GM23248 (cell line): ENCODE results near the gene SLC7A9. TPM values are rescaled to one million over a fixed set of nuclear protein-coding genes. Genes with fewer than 3 reads are reported as not detected.

Experiments used
- DNase-seq: peaks from one replicate; pipeline ENCODE4 v3.0.0-alpha.2; 2015
- H2AFZ ChIP-seq: fragments of 200-600 bp; sonication (generic); 2 replicates; pipeline ENCODE4 v1.6.1; 2016; ENCODE audit warnings: antibody characterized with exemption
- H3F3A ChIP-seq: fragments of 200-600 bp; sonication (generic); 2 replicates; pipeline ENCODE4 v1.6.1; 2016; ENCODE audit warnings: mild to moderate bottlenecking, antibody characterized with exemption, mixed run types; ENCODE audit not compliant: insufficient read depth
- H3K27ac ChIP-seq: fragments of 200-600 bp; sonication (generic); 2 replicates; pipeline ENCODE4 v1.5.1; 2016; ENCODE audit warnings: mild to moderate bottlenecking
- H3K27me3 ChIP-seq: fragments of 200-600 bp; sonication (generic); replicated peaks from 2 replicates; pipeline ENCODE4 v1.6.1; 2016; ENCODE audit warnings: mild to moderate bottlenecking; ENCODE audit not compliant: insufficient read depth
- H3K36me3 ChIP-seq: fragments of 200-600 bp; sonication (generic); 2 replicates; pipeline ENCODE4 v1.6.1; 2016; ENCODE audit warnings: low read depth, mild to moderate bottlenecking
- H3K4me1 ChIP-seq: fragments of 200-600 bp; sonication (generic); 2 replicates; pipeline ENCODE4 v1.6.1; 2016; ENCODE audit warnings: mild to moderate bottlenecking; ENCODE audit not compliant: insufficient read depth
- H3K4me2 ChIP-seq: fragments of 200-600 bp; sonication (generic); one replicate; pipeline ENCODE4 v1.6.1; 2016; ENCODE audit warnings: mild to moderate bottlenecking; ENCODE audit not compliant: unreplicated experiment
- H3K4me3 ChIP-seq: fragments of 200-600 bp; sonication (generic); 2 replicates; pipeline ENCODE4 v1.5.1; 2016; ENCODE audit warnings: mild to moderate bottlenecking
- H3K79me2 ChIP-seq: fragments of 200-600 bp; sonication (generic); 2 replicates; pipeline ENCODE4 v1.6.1; 2016; ENCODE audit warnings: mild to moderate bottlenecking; ENCODE audit not compliant: insufficient read depth
- H3K9ac ChIP-seq: fragments of 200-600 bp; sonication (generic); 2 replicates; pipeline ENCODE4 v1.6.1; 2016; ENCODE audit warnings: mild to moderate bottlenecking
- H3K9me2 ChIP-seq: fragments of 200-600 bp; sonication (generic); 2 replicates; pipeline ENCODE4 v1.6.1; 2016; ENCODE audit warnings: mixed run types, mild to moderate bottlenecking, moderate library complexity; ENCODE audit not compliant: insufficient read depth
- H3K9me3 ChIP-seq: fragments of 200-600 bp; sonication (generic); one replicate; pipeline ENCODE4 v1.6.1; 2017; ENCODE audit warnings: low read depth
- H4K20me1 ChIP-seq: fragments of 200-600 bp; sonication (generic); 2 replicates; pipeline ENCODE4 v1.6.0; 2016; ENCODE audit not compliant: insufficient read depth
- EZH2 ChIP-seq: fragments of 200-600 bp; sonication (generic); IDR thresholded peaks from 2 replicates; pipeline ENCODE4 v1.6.1; 2018; ENCODE audit warnings: antibody characterized with exemption, mild to moderate bottlenecking; ENCODE audit not compliant: insufficient read depth, poor library complexity, severe bottlenecking
- EZH2phosphoT487 ChIP-seq: fragments of 200-600 bp; sonication (generic); IDR thresholded peaks from 2 replicates; pipeline ENCODE4 v1.6.1; 2018; ENCODE audit warnings: antibody characterized with exemption, moderate library complexity, mild to moderate bottlenecking, low read depth; ENCODE audit not compliant: insufficient read depth
- WGBS, 2 experiments: methylation state at CpG; one replicate each; pipeline ENCODE4 v1.1.6; 2015 to 2017; ENCODE audit warnings: low lambda C conversion rate in 2 of 2, low coverage in 1 of 2; ENCODE audit errors: missing lambda C conversion rate in 2 of 2; 5-methylcytosine and 5-hydroxymethylcytosine counted together
- in situ Hi-C: fragments of 300-500 bp; cut with MboI; formaldehyde crosslinking; loops from 2 replicates; pipeline ENCODE4 v1.15.0; 2020
- polyA plus RNA-seq: library from polyadenylated mRNA; unstranded; fragments of >200 nt; fragmentation: Nextera tagmentation; extraction: Ambion mirVana; gene quantifications from 2 replicates; pipeline ENCODE4 v1.2.1, GENCODE V29; 2016
- total RNA-seq: library from RNA; depleted of rRNA; stranded (reverse); fragments of >200 nt; shearing (Covaris generic); gene quantifications from 2 replicates; pipeline ENCODE4 v1.2.3, GENCODE V29; 2014

The SLC7A9 gene
- total and polyA plus RNA-seq, 2 experiments from 2014 or later, result not detected

DNA sequence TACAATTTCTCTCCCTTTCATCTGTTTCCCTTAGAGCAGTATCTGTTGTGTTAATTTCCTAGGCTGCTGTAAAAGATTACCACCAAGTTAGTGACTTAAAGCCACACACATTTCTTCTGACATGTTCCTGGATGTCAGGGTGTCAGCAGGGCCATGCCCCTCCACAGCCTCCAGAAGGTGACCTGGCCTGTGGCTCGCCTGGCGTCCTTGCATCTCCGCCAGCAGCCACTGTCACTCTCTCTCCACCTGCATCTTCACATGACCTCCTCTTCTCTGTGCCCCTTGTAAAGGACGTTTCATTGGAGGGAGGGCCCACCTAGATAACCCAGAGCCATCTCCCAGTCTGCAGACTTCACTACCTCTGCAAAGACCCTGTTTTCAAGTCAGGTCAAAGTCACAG is 61.3 kb downstream of the SLC7A9 start:
- Histone ChIP-seq H2AFZ (no peak overlapping the region), H3K4me2 (no peak overlapping the region), H3K27ac (no peak overlapping the region), H3K9ac (no peak overlapping the region), H3K27me3 (peaks cover 6% of the 10 kb centered on the region; the same call in 1 of the 2 replicates), H3K79me2 (no peaks in the 10 kb centered on the region), H4K20me1 (no peaks in the 10 kb centered on the region), H3K9me2 (no peaks in the 10 kb centered on the region), H3K36me3 (no peaks in the 10 kb centered on the region), H3K4me3 (no peak overlapping the region), H3K9me3 (no peaks in the 10 kb centered on the region), H3K4me1 (no peaks in the 10 kb centered on the region), H3F3A (no peaks in the 10 kb centered on the region)
- no peak for DNase-seq
- in situ Hi-C loops, result no loop called here
- 20 to 44% methylated on average over 4 of the region's 4 CpGs for WGBS, 2 experiments
- no peak for TF ChIP-seq EZH2phosphoT487
- no peak for TF ChIP-seq EZH2

DNA sequence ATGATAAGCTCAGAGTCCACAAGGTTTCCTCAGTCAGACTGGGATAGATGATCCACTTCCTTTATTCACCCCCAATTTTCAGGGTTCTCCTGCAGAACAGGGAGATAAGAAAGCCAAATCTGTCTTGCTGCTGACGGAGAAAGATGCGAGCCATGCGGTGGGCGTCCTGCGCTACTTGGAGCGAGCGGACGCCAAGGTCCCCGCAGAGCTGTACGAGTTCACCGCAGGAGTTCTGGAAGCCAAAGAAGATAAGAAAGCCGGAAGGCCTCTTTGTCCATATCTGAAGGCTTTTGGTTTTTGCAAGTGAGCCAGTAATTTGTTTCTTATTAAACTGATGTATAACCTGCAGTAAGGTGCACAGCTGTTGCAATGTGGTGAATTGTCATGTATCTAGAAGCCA is 66.7 kb downstream of the SLC7A9 start:
- H3F3A ChIP-seq, result no peaks in the 10 kb centered on the region
- no peak overlapping the region for H3K4me2 ChIP-seq
- no peak for DNase-seq
- no peak overlapping the region for H3K27ac ChIP-seq
- no peaks in the 10 kb centered on the region for H3K4me1 ChIP-seq
- no peak overlapping the region for H2AFZ ChIP-seq
- no peaks in the 10 kb centered on the region for H3K9me2 ChIP-seq
- H3K27me3 ChIP-seq, result no peaks in the 10 kb centered on the region
- H3K4me3 ChIP-seq, result no peak overlapping the region
- WGBS, 2 experiments, result 84 to 89% methylated on average over 12 of the region's 12 CpGs
- no peak overlapping the region for H3K9ac ChIP-seq
- H3K79me2 ChIP-seq, result no peaks in the 10 kb centered on the region
- no peaks in the 10 kb centered on the region for H3K36me3 ChIP-seq
- in situ Hi-C loops, result no loop called here
- H4K20me1 ChIP-seq, result no peaks in the 10 kb centered on the region
- no peak for TF ChIP-seq EZH2phosphoT487
- TF ChIP-seq EZH2, result no peak
- H3K9me3 ChIP-seq, result no peaks in the 10 kb centered on the region

DNA sequence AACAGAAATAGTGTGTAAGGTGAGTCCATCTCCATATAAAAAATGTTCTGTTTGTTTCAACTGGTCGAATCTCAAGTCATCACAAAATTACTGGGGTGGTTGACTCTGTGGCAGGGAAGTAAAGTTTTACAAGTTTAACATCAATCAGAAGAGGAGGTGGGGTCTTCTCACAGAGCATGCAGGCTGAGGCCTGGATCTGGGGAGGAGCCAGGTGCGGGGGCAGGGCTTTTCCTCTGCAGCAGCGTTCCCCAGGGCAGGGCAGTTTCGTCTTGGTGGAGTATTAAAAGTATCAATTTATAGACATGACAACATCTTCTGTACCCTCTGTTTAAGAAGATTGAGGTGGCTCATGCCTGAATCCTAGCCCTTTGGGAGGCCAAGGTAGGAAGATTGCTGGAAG is 68.8 kb downstream of the SLC7A9 start:
- no peak overlapping the region for H3K9ac ChIP-seq
- H4K20me1 ChIP-seq, result no peaks in the 10 kb centered on the region
- DNase-seq, result no peak
- H3K27ac ChIP-seq, result no peak overlapping the region
- H3F3A ChIP-seq, result no peaks in the 10 kb centered on the region
- TF ChIP-seq EZH2phosphoT487 (no peak), EZH2 (no peak)
- no peaks in the 10 kb centered on the region for H3K4me1 ChIP-seq
- no peak overlapping the region for H2AFZ ChIP-seq
- no peaks in the 10 kb centered on the region for H3K36me3 ChIP-seq
- no peaks in the 10 kb centered on the region for H3K9me3 ChIP-seq
- WGBS, 2 experiments, result 15 to 17% methylated on average over 4 of the region's 4 CpGs
- no peaks in the 10 kb centered on the region for H3K27me3 ChIP-seq
- no peak overlapping the region for H3K4me3 ChIP-seq
- no peaks in the 10 kb centered on the region for H3K9me2 ChIP-seq
- in situ Hi-C loops, result no loop called here
- H3K4me2 ChIP-seq, result no peak overlapping the region
- no peaks in the 10 kb centered on the region for H3K79me2 ChIP-seq

DNA sequence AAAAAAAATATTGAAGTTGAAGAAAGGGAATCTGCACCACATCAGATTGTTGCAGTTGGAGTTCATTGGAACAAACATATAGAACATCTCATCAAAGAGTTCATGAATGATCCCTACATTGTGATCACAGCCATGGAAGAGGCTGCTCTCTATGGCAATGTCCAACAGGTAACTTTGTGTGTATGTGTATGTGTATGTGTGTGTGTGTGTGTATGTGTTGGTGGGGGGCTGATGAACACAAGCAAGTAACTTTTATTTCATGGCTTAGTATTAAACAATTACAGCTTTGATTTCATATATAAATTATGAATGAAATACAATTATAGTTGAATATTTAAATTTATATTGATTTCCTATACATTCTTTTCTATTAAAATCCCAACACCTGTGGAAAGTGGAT is 69.4 kb downstream of the SLC7A9 start:
- in situ Hi-C loops, result no loop called here

DNA sequence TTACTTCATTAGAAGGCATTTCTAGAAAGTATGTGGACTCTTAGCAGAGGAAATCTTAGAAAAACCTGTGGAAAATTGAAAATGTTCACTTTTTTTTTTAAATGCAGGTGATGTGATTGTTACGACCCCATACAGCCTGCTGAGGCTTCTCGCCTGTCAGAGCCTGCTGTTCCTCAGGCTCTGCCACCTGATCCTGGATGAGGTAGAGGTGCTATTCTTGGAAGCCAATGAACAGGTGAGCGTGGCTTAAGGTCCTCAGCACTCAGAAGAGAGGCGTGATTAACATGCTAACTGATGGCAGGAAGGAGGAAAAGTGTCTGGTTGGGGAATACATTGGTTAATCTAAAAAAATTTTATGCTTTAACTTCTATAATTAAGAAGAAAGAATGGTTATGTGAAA is 71.4 kb downstream of the SLC7A9 start:
- in situ Hi-C loops, result no loop called here
- Histone ChIP-seq H3K4me1 (no peaks in the 10 kb centered on the region), H3K27me3 (no peaks in the 10 kb centered on the region), H3K4me2 (no peak overlapping the region), H3K4me3 (no peak overlapping the region), H3K79me2 (no peaks in the 10 kb centered on the region), H3K9me3 (no peaks in the 10 kb centered on the region), H2AFZ (no peak overlapping the region), H4K20me1 (no peaks in the 10 kb centered on the region), H3K9me2 (no peaks in the 10 kb centered on the region), H3K9ac (no peak overlapping the region), H3K36me3 (no peaks in the 10 kb centered on the region), H3F3A (no peaks in the 10 kb centered on the region), H3K27ac (no peak overlapping the region)
- TF ChIP-seq EZH2phosphoT487, result no peak
- DNase-seq, result no peak
- 35 to 37% methylated on average over 4 of the region's 4 CpGs for WGBS, 2 experiments

More for the DNA sequence above, 69.4 kb downstream of the SLC7A9 start:
- Histone ChIP-seq H4K20me1 (no peaks in the 10 kb centered on the region), H3K9me2 (no peaks in the 10 kb centered on the region), H3F3A (no peaks in the 10 kb centered on the region), H3K9me3 (no peaks in the 10 kb centered on the region), H3K9ac (no peak overlapping the region), H3K36me3 (no peaks in the 10 kb centered on the region), H3K4me1 (no peaks in the 10 kb centered on the region), H2AFZ (no peak overlapping the region), H3K4me3 (no peak overlapping the region), H3K27me3 (no peaks in the 10 kb centered on the region), H3K27ac (no peak overlapping the region), H3K4me2 (no peak overlapping the region), H3K79me2 (no peaks in the 10 kb centered on the region)
- no peak for TF ChIP-seq EZH2phosphoT487
- no peak for TF ChIP-seq EZH2
- no peak for DNase-seq
